HG03064 (cell line): ENCODE data around the gene EIF4G1.

Source experiments
- ATAC-seq: cut with Tn5 transposase; IDR thresholded peaks from one replicate; pipeline ENCODE4 v1.9.1; 2021; ENCODE audit warnings: low read depth; ENCODE audit not compliant: unreplicated experiment

Gene EIF4G1

GRCh38 chr3:184348057-184348382 is 33.6 kb downstream of the EIF4G1 start:
- no peak for ATAC-seq

GRCh38 chr3:184349563-184350470 is 35.4 kb downstream of the EIF4G1 start:
- ATAC-seq: no peak

DNA sequence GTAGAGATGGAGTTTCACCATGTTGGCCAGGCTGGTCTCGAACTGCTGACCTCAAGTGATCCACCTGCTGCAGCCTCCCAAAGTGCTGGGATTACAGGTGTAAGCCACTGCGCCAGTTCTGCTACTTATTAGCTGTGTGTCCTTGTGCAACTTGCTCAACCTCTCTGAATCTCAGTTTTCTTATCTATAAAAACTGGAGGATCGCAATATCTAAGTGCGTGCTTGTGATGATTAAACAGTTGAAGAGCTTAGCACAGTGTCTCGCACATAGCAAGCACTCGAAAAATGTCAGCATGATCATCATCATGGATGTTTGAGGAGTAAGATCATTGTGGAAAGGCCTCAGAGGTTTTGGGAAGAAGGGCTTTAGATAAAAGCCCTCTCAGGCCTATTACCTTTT is 36.2 kb downstream of the EIF4G1 start:
- no peak for ATAC-seq

GRCh38 chr3:184351511-184352148 is 37.2 kb downstream of the EIF4G1 start:
- no peak for ATAC-seq

DNA sequence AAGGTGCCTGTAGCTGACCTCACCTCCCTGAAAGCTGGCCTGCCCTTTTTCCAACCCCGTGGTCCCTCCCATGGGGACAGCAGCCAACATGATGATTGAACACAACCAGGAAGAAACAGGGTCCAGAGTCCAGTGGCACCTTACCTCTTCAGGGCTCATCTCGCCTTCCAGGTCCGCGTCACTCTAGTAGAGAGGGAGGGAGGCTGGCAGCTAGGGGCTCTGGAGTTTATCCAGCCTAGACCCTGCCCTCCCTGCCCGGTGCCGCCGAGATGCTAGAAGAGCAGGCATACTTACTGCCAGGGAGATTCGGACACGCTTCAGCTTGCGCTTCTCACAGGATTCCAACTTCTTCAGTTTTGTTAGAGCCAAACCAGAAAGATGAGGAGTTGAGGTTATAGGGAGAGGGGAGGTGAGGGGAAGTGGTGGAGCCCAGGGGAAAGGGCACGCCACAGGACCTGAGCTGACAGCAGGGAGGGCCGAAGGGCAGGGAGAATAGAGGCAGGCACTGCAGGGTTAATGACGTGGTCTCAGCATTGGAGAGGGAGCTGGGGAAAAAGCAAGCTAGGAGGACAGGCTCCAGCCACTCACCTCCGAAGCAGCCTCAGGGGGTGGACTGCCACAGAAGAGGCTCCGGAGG is 37.9 kb downstream of the EIF4G1 start:
- no peak for ATAC-seq

GRCh38 chr3:184352897-184353545 is 38.6 kb downstream of the EIF4G1 start:
- no peak for ATAC-seq

- ATAC-seq: no peak
These were observed 39.1 kb downstream of the EIF4G1 start for GRCh38 chr3:184353546-184353941.

- no peak for ATAC-seq
These were observed 39.8 kb downstream of the EIF4G1 start for GRCh38 chr3:184354121-184354728.

DNA sequence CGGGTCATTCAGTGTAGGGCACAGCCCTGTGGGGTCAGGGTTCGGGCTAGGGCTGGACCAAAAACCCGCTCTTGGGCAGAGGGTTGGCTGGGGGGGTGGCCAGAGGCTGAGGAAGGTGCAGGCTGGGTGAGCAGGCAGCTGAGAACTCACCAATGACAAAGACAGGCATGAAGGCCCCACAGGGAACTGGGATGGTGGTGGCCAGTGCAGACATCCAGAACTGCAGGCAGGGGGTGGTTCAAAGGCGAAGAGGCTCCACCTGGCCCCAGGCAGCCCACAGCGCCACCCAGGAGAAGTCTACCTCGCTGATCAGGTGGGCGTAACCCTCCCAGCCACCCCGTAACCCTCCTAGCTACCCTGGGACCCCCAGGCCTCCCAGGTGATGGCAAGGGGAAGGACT is 40.3 kb downstream of the EIF4G1 start:
- ATAC-seq: no peak

DNA sequence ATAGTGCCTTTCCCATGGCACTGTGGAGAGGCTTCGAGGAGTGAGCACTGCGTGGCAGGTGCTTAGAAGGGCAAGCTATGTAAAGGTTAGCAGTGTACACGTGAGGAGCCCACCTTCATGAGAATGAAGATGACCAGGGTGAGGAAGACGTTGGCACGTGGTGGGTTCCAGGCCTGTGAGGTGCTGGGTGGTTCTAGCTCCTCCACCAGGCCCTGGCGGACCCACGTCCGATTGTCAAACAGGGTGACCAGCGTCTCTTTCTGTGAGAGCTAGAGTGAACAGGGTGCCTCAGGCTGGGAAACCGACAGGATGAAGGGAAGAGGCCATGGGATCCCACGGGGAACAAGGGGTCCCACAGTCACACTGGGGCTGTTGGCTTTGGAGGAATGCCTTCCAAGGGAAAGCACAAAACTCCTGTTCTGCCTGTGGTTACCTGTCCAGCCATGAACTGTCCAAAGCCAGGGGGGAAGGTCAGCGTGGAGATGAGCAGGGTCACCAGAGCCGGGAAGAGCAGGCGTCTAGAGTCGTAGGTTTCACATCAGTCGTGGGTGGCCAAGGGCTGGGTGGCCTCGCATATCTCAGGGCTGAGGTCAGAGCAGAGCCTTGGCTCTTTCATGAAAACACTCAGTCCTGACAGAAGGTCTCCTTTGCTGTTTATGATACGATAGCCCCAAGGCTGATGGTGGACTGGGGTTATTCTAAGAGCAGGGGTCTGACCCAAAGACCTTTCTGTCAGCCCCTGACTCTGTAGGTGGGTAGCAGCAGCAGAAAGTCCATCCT is 41.0 kb downstream of the EIF4G1 start:
- ATAC-seq: no peak

DNA sequence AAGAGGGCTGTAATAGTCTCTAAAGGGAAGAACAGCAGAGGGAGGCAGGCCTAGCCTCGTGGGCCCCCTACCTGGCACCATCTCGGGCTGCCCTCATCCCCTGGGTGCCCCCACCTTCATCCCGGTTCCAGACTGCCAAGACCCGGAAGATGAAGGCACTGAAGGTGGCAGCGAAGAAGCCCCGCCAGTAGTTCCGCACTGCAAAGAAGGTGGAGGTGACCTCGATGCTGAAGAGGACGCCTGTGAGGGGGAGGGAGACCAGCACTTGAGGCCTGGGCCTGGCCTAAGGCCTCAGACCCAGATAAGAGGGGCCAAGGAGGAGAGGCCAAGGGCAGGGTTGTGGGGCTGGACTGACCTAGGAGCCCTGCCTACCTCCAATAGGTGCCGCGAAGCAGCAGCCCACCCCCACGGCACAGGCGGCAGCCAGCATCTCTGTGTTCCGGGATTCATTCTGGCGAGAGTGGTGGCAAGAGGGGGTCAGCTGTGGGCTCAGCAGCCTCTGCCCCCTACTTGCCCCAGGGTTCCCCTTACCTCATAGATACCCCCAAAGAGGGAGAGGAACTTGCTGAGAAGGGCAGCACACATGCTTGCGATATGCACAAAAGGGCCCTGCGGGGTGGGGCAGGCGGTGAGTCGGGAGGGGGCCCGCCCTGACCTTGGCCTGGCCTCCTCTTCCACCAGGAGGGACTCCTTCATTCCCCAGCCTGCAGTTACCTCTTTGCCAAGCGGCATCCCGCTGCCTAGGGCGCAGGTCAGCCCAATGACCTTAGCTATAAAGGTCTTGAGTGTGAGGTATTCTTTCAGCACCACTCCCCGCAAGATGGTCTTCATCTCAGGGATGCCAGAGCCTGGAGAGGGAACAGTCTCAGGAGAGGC is 43.1 kb downstream of the EIF4G1 start:
- no peak for ATAC-seq

DNA sequence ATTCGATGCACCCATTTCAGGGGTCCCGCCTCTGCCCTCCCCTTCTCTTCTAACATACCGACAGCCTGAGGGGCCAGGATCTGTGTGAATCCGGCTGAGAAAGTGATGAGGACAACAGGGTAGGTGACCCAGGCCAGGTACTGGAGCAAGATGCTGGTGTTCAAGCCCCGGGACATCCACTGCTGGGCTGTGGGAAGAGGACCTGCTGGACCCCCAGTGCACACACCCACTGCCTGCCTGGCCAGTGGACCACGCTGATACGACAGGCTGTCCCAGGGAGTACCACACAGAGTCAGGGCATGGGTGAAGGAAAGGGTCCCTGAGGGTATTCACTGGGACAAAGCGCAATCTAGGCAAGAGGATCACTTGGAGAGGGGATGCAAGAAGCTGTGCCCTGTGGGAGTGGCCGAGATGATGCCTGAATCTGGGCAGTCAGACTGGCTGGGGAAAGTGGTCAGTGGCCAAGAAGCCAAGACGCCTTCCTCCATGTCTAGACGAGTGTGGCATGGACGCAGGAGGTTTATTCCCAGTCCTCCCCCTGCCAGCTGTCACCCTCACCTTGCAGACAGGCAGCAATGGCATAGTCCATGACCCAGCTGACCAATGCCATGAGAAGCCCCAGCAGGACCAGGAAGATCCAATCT is 43.8 kb downstream of the EIF4G1 start:
- no peak for ATAC-seq

DNA sequence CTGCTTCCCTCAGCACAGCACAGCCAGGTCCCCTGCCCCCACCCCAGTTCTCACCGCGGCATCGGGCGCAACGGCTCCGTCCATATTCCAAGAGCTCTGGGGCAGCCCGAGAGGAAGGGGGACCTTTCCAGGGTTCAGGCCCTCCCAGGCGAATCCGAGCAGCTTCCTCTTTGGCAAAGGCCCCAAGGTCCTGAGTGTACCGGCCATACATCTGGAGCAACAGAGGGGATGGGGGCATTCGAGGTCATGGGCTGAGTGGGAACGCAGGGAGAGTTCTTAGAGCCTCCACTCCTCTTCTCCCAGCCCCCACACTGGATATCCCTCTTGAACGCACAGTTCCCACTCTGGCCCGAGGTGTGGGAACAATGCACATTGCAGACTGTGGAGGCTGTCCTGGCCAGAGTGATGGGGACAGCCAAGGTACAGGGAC is 44.5 kb downstream of the EIF4G1 start:
- ATAC-seq: no peak

DNA sequence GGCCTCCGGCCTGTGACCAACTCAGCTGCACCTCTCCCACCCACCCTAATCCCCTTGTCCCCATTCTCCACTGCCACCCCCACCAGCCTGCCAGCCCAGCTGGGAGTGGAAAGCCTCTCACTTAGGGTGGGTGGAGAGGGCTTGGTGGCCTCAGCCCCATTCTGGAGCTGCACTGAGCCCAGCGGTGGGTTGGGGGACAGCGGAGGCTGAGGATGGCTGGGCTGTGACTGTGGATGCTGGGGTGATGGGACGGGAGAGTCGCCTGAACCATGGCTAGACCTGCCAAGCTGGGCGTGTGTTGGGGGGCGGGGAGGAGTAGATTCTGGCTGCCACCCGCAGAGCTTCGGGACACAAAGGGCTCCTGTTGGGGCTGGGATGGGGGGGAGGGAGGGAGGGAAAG is 45.2 kb downstream of the EIF4G1 start:
- ATAC-seq: no peak

DNA sequence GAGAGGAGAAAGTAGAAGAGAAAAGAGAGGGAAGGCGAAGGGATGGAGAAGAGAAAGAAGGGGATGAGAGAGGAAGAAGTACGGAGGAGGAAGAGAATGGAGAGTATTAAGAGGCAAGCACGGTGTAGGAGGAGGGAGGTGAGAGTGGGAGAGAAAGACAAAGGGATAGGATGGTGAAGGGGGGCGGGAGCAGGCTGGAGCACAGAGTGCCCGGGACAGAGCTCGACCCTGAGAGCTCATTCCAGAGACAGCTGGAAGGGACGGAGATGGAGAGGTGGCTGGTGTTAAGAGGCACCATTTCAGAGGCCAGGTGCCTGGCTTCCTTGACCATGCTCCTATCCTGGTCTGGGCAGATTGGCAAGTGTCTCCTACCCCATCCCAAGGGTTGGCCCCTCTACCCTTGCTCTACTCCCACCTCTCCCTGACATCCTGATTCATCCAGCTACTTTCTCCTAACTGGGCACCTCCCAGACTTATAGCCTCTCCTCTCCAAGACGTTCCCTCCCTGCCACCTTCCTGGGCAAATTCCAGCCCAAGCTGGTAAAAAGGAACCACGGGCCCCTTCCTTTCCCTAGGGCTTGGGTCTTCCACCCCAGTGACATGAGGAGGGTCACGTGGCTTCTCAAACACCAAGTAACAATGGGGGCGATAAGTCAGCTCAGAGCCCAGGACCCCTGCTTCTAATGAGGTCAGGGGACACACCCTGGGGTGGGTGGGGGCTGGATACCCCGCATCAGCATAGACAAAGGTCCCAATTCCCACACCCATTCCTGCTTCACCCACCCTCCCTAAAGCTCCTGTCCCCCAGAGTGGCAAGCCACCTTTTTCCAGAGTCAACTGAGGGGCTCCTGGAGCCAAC is 45.9 kb downstream of the EIF4G1 start:
- no peak for ATAC-seq

GRCh38 chr3:184360929-184361531 is 46.6 kb downstream of the EIF4G1 start:
- ATAC-seq: peak; percentile 1

DNA sequence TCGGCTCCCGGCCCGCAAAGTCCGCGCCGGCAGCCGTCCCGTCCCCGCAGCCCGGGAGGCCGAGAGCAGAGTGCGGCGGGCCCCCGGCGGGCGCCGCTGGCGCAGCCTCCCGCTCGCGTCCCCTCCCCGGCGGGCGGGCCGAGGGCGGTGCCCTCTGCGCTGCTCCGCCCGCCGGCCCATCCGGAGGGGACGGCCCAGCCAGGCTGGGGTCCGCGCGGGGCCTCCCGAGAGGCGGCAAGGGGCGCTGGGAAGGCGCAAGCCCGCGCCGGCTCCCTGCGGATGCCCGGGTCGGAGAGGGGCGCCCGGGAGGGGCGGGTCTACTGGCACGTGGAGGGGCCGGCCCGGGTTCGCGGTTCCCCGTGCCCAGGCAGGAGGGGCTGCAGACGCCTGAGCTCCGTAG is 47.1 kb downstream of the EIF4G1 start, which contains the start of the genes CLCN2 and POLR2H:
TSS of gene CLCN2 (minus strand) at position 74 of the 400 bp plus-strand sequence. CDS start 126 bp downstream, outside the sequence.
TSS of gene POLR2H (plus strand) at position 179 of the 400 bp plus-strand sequence. CDS start 1,783 bp downstream, outside the sequence.
- ATAC-seq: peak; percentile 39
